SK-N-MC (cell line): Measurements from ENCODE around the gene ZBTB33.

Experiments used
- EZH2 ChIP-seq: fragments of 200-600 bp; sonication (generic); IDR thresholded peaks from one replicate; pipeline ENCODE4 v1.6.1; 2017; ENCODE audit warnings: antibody characterized with exemption
- POLR2AphosphoS5 ChIP-seq: IDR thresholded peaks from 2 replicates; pipeline ENCODE4 v1.6.1; 2012; ENCODE audit warnings: mild to moderate bottlenecking, low read depth, low read length, borderline replicate concordance

DNA sequence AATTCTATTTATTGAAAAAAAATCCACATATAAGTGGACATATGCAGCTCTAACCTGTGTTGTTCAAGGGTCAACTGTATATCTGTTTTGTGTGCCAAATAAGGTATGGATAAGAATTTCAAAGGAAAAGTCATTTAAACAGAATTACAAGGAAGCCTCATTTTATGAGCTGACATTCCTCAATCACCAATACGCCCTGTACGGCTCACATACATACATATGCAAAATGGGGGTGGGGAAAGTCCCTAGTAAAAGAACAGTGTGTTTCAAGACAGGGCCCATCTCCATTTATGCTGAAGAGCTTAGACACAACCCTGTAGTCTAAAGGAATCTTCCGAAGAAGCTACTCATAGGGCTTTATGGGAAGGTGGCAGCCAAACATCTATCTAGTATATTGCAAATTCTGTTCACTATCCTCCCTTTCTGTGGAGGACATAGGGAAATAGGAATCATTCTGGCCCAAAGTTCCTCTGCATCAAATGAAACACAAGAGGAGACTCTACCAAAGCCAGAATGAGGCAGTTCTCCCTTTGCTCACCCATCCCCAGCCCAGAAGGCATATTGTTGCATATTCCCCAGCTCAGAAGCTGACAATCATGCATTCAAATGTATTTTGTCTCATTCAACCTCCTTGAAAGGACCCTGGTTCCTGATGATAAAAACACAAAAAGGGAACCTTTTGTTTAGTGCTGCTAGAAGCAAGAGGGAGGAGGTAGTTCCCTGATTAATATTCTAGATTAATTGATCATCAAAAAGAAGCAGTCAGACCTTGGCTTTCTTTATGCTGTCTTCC lies 13.7 kb upstream of the ZBTB33 start:
- TF ChIP-seq EZH2: no peak
- no peak for TF ChIP-seq POLR2AphosphoS5
